Osteocyte (in vitro differentiated cells): ENCODE data around the gene MAP10. TPM values are rescaled to one million over a fixed set of nuclear protein-coding genes. Genes with fewer than 3 reads are reported as not detected.

Experiments
- DNase-seq: peaks from one replicate; pipeline ENCODE4 v3.0.0; 2021; ENCODE audit warnings: mixed read lengths; ENCODE audit not compliant: unreplicated experiment; ENCODE audit errors: extremely low spot score
- H3K27ac Mint-ChIP-seq: one replicate; pipeline ENCODE4 v1.8.0; 2021; ENCODE audit warnings: mild to moderate bottlenecking, mixed read lengths; ENCODE audit not compliant: unreplicated experiment
- H3K27me3 Mint-ChIP-seq: one replicate; pipeline ENCODE4 v1.8.0; 2021; ENCODE audit warnings: mixed read lengths; ENCODE audit not compliant: unreplicated experiment
- H3K36me3 Mint-ChIP-seq: one replicate; pipeline ENCODE4 v1.8.0; 2021; ENCODE audit warnings: mixed read lengths; ENCODE audit not compliant: unreplicated experiment
- H3K4me1 Mint-ChIP-seq: one replicate; pipeline ENCODE4 v1.8.0; 2021; ENCODE audit warnings: mixed read lengths; ENCODE audit not compliant: unreplicated experiment
- H3K4me3 Mint-ChIP-seq: one replicate; pipeline ENCODE4 v1.8.0; 2021; ENCODE audit warnings: mild to moderate bottlenecking, moderate library complexity, mixed read lengths; ENCODE audit not compliant: unreplicated experiment
- H3K9me3 Mint-ChIP-seq: one replicate; pipeline ENCODE4 v1.8.0; 2021; ENCODE audit warnings: mixed read lengths; ENCODE audit not compliant: unreplicated experiment
- long read RNA-seq: library from polyadenylated mRNA; unstranded; transcript quantifications from one replicate; pipeline ENCODE4 v2.0.0, GENCODE V29; 2021
- total RNA-seq: library from RNA; stranded (reverse); gene quantifications from 2 replicates; pipeline ENCODE4 v1.2.1, GENCODE V29; 2021
- TF ChIP-seq, protein P1 (sequence below): fragments of 200-600 bp; sonication (generic); IDR thresholded peaks from 2 replicates; pipeline ENCODE4 v1.5.0; 2021; ENCODE audit warnings: antibody characterized with exemption, mild to moderate bottlenecking, moderate library complexity

MAP10 gene, protein sequence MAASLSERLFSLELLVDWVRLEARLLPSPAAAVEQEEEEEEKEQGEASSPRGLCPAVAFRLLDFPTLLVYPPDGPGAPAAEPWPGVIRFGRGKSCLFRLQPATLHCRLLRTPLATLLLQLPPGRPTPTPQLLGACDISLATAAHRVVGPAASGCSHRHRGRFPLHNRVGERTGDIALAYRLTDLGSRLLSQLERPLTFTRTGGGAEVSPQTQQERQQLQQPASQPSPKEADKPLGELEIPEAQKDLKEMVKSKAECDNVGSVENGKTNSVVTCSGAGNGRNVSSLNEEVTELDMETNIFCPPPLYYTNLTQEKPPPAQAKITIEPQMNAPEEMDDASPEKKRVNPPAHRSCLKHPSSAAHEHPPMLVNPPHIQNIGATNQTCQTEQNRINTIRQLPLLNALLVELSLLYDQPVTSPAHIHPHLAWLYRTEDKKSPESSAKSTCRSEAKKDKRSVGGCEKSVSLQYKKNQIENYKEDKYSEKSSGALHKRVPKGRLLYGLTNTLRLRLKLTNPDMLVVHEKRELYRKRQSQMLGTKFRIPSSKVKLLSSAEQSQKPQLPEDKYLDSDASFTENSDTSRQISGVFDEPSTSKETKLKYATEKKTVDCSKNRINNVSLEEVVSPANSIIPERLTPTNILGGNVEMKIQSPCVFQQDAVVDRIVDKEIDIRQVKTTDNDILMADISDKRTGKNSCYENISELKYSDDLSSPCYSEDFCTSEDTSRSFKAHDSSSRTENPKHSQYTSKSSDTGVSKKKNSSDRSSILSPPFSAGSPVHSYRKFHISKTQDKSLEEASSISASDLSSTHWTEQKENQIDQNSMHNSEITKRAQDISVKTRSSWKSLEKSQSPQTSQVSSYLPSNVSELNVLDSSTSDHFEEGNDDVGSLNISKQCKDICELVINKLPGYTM
- total RNA-seq = 0.38 and 0.52 TPM in 2 replicates
- long read RNA-seq = 0 reads

- peak; percentile 87 for DNase-seq
- peaks cover 12% of the 10 kb centered on the region for H3K9me3 Mint-ChIP-seq
- H3K4me1 Mint-ChIP-seq = peaks cover 3% of the 10 kb centered on the region
- H3K27me3 Mint-ChIP-seq = peaks cover 16% of the 10 kb centered on the region
- peak within 1 kb of the TSS; percentile 32 for H3K27ac Mint-ChIP-seq
- H3K36me3 Mint-ChIP-seq = no peaks in the 10 kb centered on the region
- TF ChIP-seq, protein P1, sequence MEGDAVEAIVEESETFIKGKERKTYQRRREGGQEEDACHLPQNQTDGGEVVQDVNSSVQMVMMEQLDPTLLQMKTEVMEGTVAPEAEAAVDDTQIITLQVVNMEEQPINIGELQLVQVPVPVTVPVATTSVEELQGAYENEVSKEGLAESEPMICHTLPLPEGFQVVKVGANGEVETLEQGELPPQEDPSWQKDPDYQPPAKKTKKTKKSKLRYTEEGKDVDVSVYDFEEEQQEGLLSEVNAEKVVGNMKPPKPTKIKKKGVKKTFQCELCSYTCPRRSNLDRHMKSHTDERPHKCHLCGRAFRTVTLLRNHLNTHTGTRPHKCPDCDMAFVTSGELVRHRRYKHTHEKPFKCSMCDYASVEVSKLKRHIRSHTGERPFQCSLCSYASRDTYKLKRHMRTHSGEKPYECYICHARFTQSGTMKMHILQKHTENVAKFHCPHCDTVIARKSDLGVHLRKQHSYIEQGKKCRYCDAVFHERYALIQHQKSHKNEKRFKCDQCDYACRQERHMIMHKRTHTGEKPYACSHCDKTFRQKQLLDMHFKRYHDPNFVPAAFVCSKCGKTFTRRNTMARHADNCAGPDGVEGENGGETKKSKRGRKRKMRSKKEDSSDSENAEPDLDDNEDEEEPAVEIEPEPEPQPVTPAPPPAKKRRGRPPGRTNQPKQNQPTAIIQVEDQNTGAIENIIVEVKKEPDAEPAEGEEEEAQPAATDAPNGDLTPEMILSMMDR = no peak
- H3K4me3 Mint-ChIP-seq = peak within 1 kb of the TSS; percentile 71
These were observed at the start of gene MAP10 for GRCh38 chr1:232805269-232806185. Gene MAP10, plus strand, starts transcription at chr1:232805416. Its CDS starts 34 bp downstream, at chr1:232805450.

DNA sequence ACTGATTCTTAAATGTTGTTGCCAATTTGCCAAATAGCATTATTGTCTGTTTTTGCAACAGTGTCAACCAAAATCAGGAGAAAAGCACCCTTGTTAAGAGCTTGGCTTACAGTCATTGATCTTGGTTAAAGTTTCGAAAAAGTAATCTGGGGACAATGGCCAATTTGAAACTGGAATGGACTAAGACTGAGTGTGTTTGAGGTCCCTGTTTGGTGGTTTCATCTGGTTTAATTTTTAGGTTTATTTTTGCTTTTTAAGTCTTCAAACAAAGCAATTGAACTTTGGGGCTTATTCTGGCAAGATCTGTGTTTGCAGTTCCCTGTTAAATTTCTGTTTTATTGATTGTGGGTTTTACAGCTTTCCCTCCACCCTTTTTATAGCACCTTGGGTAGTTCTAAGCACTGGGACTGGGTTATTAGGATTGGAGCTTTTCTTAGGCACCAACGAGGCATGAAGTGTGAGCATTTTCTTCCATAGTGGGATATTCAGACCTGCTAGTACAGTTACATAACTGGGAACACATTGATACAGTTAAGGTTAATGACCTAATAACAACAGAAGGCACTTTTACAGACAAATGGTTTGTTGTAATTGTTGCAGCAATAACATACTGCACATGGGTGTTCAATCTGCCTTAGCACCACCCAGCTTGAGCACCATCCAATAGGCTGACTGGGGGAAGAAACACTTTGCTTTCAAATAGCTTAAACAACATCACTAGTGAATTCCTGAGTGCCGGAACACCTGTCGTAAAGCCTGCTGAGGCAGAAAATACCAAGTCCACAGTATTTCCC lies 40.6 kb upstream of the MAP10 start:
- Mint-ChIP-seq H3K9me3 (peaks cover 7% of the 10 kb centered on the region), H3K4me3 (no peak overlapping the region), H3K27me3 (peaks cover 7% of the 10 kb centered on the region), H3K4me1 (peaks cover 19% of the 10 kb centered on the region), H3K36me3 (no peaks in the 10 kb centered on the region), H3K27ac (no peak overlapping the region)
- no peak for DNase-seq
- TF ChIP-seq, protein P1 = no peak

- TF ChIP-seq, protein P1 = no peak
- Mint-ChIP-seq H3K4me1 (peaks cover 24% of the 10 kb centered on the region), H3K4me3 (no peak overlapping the region), H3K9me3 (peaks cover 7% of the 10 kb centered on the region), H3K27ac (no peak overlapping the region), H3K27me3 (peaks cover 7% of the 10 kb centered on the region), H3K36me3 (no peaks in the 10 kb centered on the region)
- DNase-seq = no peak
These were observed 39.7 kb upstream of the MAP10 start for GRCh38 chr1:232765542-232765941.

- peaks cover 7% of the 10 kb centered on the region for H3K9me3 Mint-ChIP-seq
- H3K27me3 Mint-ChIP-seq = peaks cover 7% of the 10 kb centered on the region
- no peak for DNase-seq
- TF ChIP-seq, protein P1 = no peak
- no peak overlapping the region for H3K4me3 Mint-ChIP-seq
- no peaks in the 10 kb centered on the region for H3K36me3 Mint-ChIP-seq
- peaks cover 24% of the 10 kb centered on the region for H3K4me1 Mint-ChIP-seq
- H3K27ac Mint-ChIP-seq = no peak overlapping the region
These were observed 38.9 kb upstream of the MAP10 start for GRCh38 chr1:232766241-232766890.
